Panc1 (cell line): ENCODE data around the gene PIGP. TPM values are rescaled to one million over a fixed set of nuclear protein-coding genes. Genes with fewer than 3 reads are reported as not detected.
A peak's percentile ranks its signal among the peaks of the same experiment; 100 is the strongest.

Source experiments
- ATAC-seq: fragments of 200-7000 bp; cut with Tn5 transposase; 2 replicates; pipeline ENCODE4 v1.9.1; 2020; ENCODE audit warnings: mild to moderate bottlenecking, moderate library complexity
- BruUV-seq: library from RNA; stranded (reverse); fragments of 400-500 nt; replicated peaks from 2 replicates; lab custom pipeline; 2021; lab: Mats Ljungman, UMichigan
- CTCF ChIA-PET: fragments of 300-600 bp; sonication (Branson Sonifier 250); formaldehyde crosslinking; loops from one replicate; lab custom pipeline; 2022; ENCODE audit warnings: antibody characterized with exemption; lab: Charles Lee
- POLR2A ChIA-PET: fragments of 300-600 bp; sonication (Branson Sonifier 250); formaldehyde crosslinking; loops from one replicate; lab custom pipeline; 2022; ENCODE audit warnings: antibody characterized with exemption; lab: Charles Lee
- DNase-seq: peaks from one replicate; pipeline ENCODE4 v3.0.0-alpha.2; 2010; ENCODE audit warnings: low read depth, low spot score
- H3K27ac ChIP-seq: 2 replicates; pipeline ENCODE4 v1.5.1; 2011; ENCODE audit warnings: mild to moderate bottlenecking, low read length, inconsistent platforms
- H3K27me3 ChIP-seq: fragments of 200-500 bp; sonication (Bioruptor generic); 2 replicates; pipeline ENCODE4 v1.6.0; 2014; ENCODE audit warnings: low read length, inconsistent platforms; ENCODE audit not compliant: control insufficient read depth, insufficient read depth
- H3K36me3 ChIP-seq: fragments of 200-500 bp; sonication (Bioruptor generic); 2 replicates; pipeline ENCODE4 v1.5.1; 2014; ENCODE audit warnings: inconsistent platforms, mild to moderate bottlenecking, low read length, moderate library complexity; ENCODE audit not compliant: control insufficient read depth, insufficient read depth
- H3K4me1 ChIP-seq: 2 replicates; pipeline ENCODE4 v1.5.1; 2011; ENCODE audit warnings: inconsistent platforms, mild to moderate bottlenecking, low read length, moderate library complexity; ENCODE audit not compliant: control insufficient read depth, insufficient read depth
- H3K4me3 ChIP-seq, 2 experiments: 2 replicates each; pipeline ENCODE4 v1.5.1; 2011 to 2012; ENCODE audit warnings: low read depth in 2 of 2, low read length in 2 of 2, mild to moderate bottlenecking in 2 of 2, inconsistent platforms in 1 of 2, moderate library complexity in 1 of 2
- H3K9me3 ChIP-seq: fragments of 200-500 bp; sonication (Bioruptor generic); 2 replicates; pipeline ENCODE4 v1.5.1; 2014; ENCODE audit warnings: low read depth, mild to moderate bottlenecking, inconsistent platforms, low read length, moderate library complexity; ENCODE audit not compliant: control insufficient read depth, insufficient read depth
- CTCF ChIP-seq: fragments of 450-650 bp; IDR thresholded peaks from 2 replicates; pipeline ENCODE4 v1.5.1; 2017; ENCODE audit warnings: mild to moderate bottlenecking
- REST ChIP-seq, 2 experiments: IDR thresholded peaks; 2 replicates each; pipeline ENCODE4 v1.6.1; 2011 to 2012; ENCODE audit warnings: low read depth in 2 of 2, control low read depth in 1 of 2, low read length in 1 of 2, mild to moderate bottlenecking in 1 of 2, moderate library complexity in 1 of 2; ENCODE audit not compliant: insufficient read depth in 1 of 2
- TCF7L2 ChIP-seq: IDR thresholded peaks from 2 replicates; pipeline ENCODE4 v1.6.1; 2011; ENCODE audit warnings: mild to moderate bottlenecking, low read depth, low read length, inconsistent platforms
- in situ Hi-C: cut with HindIII; loops from 2 replicates; pipeline ENCODE4 v1.10.0; 2016; ENCODE audit warnings: low sequenced_read_pairs, low pct_unique_long_range_greater_than_20kb
- intact Hi-C: fragments of 100-400 bp; cut with micrococcal nuclease; formaldehyde crosslinking; loops from one replicate; pipeline ENCODE4 v1.10.0; 2022; ENCODE audit not compliant: unreplicated experiment
- total RNA-seq: library from RNA; stranded (reverse); gene quantifications from one replicate; pipeline ENCODE4 v1.2.1, GENCODE V29; 2021; ENCODE audit not compliant: unreplicated experiment

Gene PIGP
- total RNA-seq, 1 experiment from 2014 or later = 16.1 TPM

- POLR2A ChIA-PET = no interaction called here
- in situ Hi-C loops (no loop called here), intact Hi-C loops (no loop called here)
- H3K4me1 ChIP-seq = peaks cover 4% of the 10 kb centered on the region; the same call in 1 of the 2 replicates
- no TSS peak for BruUV-seq
- H3K36me3 ChIP-seq = no peaks in the 10 kb centered on the region
- no peak overlapping the region for H3K4me3 ChIP-seq
- ATAC-seq (no peak), DNase-seq (peak; percentile 18)
- H3K27ac ChIP-seq = no peak overlapping the region
- no peaks in the 10 kb centered on the region for H3K9me3 ChIP-seq
- TF ChIP-seq CTCF = no peak
- TF ChIP-seq REST (IDR thresholded peaks at IDR 0.05; ENCODE audit: insufficient read depth in 1 of 2, low read depth in 2 of 2, low read length in 1 of 2) = no peak
- TF ChIP-seq TCF7L2 = no peak
- no peaks in the 10 kb centered on the region for H3K27me3 ChIP-seq
- CTCF ChIA-PET = no interaction called here
These were observed 39.9 kb downstream of the PIGP start for GRCh38 chr21:37032877-37033471.

GRCh38 chr21:37032293-37032692, 40.6 kb downstream of the PIGP start:
- no peak for DNase-seq
- in situ Hi-C loops = no loop called here
- no TSS peak for BruUV-seq
- ChIA-PET CTCF (no interaction called here), POLR2A (no interaction called here)
- no peak overlapping the region for H3K4me3 ChIP-seq
- ATAC-seq = no peak
- peaks cover 4% of the 10 kb centered on the region; the same call in 1 of the 2 replicates for H3K4me1 ChIP-seq
- H3K27me3 ChIP-seq = no peaks in the 10 kb centered on the region
- H3K27ac ChIP-seq = no peak overlapping the region
- no peaks in the 10 kb centered on the region for H3K9me3 ChIP-seq
- intact Hi-C loops = no loop called here
- no peak for TF ChIP-seq TCF7L2
- no peak for TF ChIP-seq CTCF
- TF ChIP-seq REST (IDR thresholded peaks at IDR 0.05; ENCODE audit: insufficient read depth in 1 of 2, low read depth in 2 of 2, low read length in 1 of 2) = no peak
- H3K36me3 ChIP-seq = no peaks in the 10 kb centered on the region
